HG02642 (cell line): ENCODE measurements around the gene TSC22D2.
A peak's percentile ranks its signal among the peaks of the same experiment; 100 is the strongest.

Source experiments
- ATAC-seq: cut with Tn5 transposase; IDR thresholded peaks from one replicate; pipeline ENCODE4 v1.9.1; 2021; ENCODE audit warnings: mild to moderate bottlenecking; ENCODE audit not compliant: unreplicated experiment, poor library complexity

TSC22D2 gene

GRCh38 chr3:150408221-150409124, at the start of gene TSC22D2:
TSC22D2 (plus strand) TSS chr3:150408298; CDS start chr3:150409351, 1,053 bp downstream.
- peak; percentile 71 for ATAC-seq

- no peak for ATAC-seq
These were observed 48.7 kb upstream of the TSC22D2 start for GRCh38 chr3:150359381-150359780.

GRCh38 chr3:150360966-150361365, 47.1 kb upstream of the TSC22D2 start:
- ATAC-seq = no peak

GRCh38 chr3:150362515-150363302, 45.4 kb upstream of the TSC22D2 start:
- ATAC-seq = no peak

- ATAC-seq = no peak
These were observed 44.7 kb upstream of the TSC22D2 start for GRCh38 chr3:150363420-150363819.

- ATAC-seq = no peak
These were observed 42.9 kb upstream of the TSC22D2 start for GRCh38 chr3:150365132-150365604.

- ATAC-seq = no peak
These were observed 40.3 kb upstream of the TSC22D2 start for GRCh38 chr3:150367757-150368156.

- no peak for ATAC-seq
These were observed 37.9 kb upstream of the TSC22D2 start for GRCh38 chr3:150370122-150370602.

GRCh38 chr3:150370999-150371398, 37.1 kb upstream of the TSC22D2 start:
- ATAC-seq = no peak

GRCh38 chr3:150371741-150372254, 36.3 kb upstream of the TSC22D2 start:
- ATAC-seq = no peak

- ATAC-seq = no peak
These were observed 35.8 kb upstream of the TSC22D2 start for GRCh38 chr3:150372320-150372719.

- peak; percentile 47 for ATAC-seq
These were observed 35.4 kb upstream of the TSC22D2 start for GRCh38 chr3:150372722-150373121.

- ATAC-seq = no peak
These were observed 34.7 kb upstream of the TSC22D2 start for GRCh38 chr3:150373234-150373875.

GRCh38 chr3:150374975-150375374, 33.1 kb upstream of the TSC22D2 start:
- ATAC-seq = no peak

GRCh38 chr3:150376001-150376848, 31.9 kb upstream of the TSC22D2 start:
- ATAC-seq = no peak

GRCh38 chr3:150377601-150378300, 30.3 kb upstream of the TSC22D2 start:
- ATAC-seq = no peak

- ATAC-seq = no peak
These were observed 29.8 kb upstream of the TSC22D2 start for GRCh38 chr3:150378301-150378748.

- ATAC-seq = no peak
These were observed 28.6 kb upstream of the TSC22D2 start for GRCh38 chr3:150379469-150379868.
